Activated CD4-positive, alpha-beta T cell treated with anti-CD3 and anti-CD28 coated beads, Interleukin-2, amount 50 U/mL, for 24 hours (primary cell): ENCODE measurements around the gene BIRC5.
"Not testable (repeated sequence)": the region's sequence is repeated elsewhere in the genome, so short reads cannot be mapped to it uniquely, and the experiment has no call there.

ENCODE experiments used
- DNase-seq, 2 donors: peaks; one replicate each; pipeline ENCODE4 v3.0.0-alpha.2; 2020; ENCODE audit warnings: low read depth in 1 of 2, low spot score in 1 of 2

BIRC5 gene

GRCh38 chr17:78224231-78225087, 10.4 kb downstream of the BIRC5 start:
- no peak for DNase-seq

GRCh38 chr17:78225088-78225865, 11.2 kb downstream of the BIRC5 start:
- no peak for DNase-seq

- DNase-seq = no peak
Observed at GRCh38 chr17:78226055-78226758, 12.2 kb downstream of the BIRC5 start.

GRCh38 chr17:78226759-78227454, 12.9 kb downstream of the BIRC5 start:
- no peak for DNase-seq

GRCh38 chr17:78227455-78227916, 13.4 kb downstream of the BIRC5 start:
- DNase-seq = no peak

- no peak for DNase-seq
Observed at GRCh38 chr17:78228176-78228575, 14.1 kb downstream of the BIRC5 start.

GRCh38 chr17:78230252-78230962, 16.4 kb downstream of the BIRC5 start:
- no peak for DNase-seq

- no peak for DNase-seq
Observed at GRCh38 chr17:78230996-78231935, 17.2 kb downstream of the BIRC5 start, which contains the start of gene TMEM235. Gene TMEM235, plus strand, starts transcription at chr17:78231631. Its CDS starts 393 bp downstream, at chr17:78232024.

- no peak for DNase-seq
Observed at GRCh38 chr17:78231991-78232858, 18.2 kb downstream of the BIRC5 start.

- DNase-seq = no peak
Observed at GRCh38 chr17:78232859-78233173, 18.8 kb downstream of the BIRC5 start.

- DNase-seq = no peak
Observed at GRCh38 chr17:78233678-78234077, 19.6 kb downstream of the BIRC5 start.

GRCh38 chr17:78234261-78234865, 20.3 kb downstream of the BIRC5 start:
- DNase-seq = no peak

- not testable (repeated sequence) for DNase-seq
Observed at GRCh38 chr17:78235022-78235421, 21.0 kb downstream of the BIRC5 start.

- DNase-seq = no peak
Observed at GRCh38 chr17:78235885-78236284, 21.8 kb downstream of the BIRC5 start.

GRCh38 chr17:78236362-78237127, 22.5 kb downstream of the BIRC5 start:
- DNase-seq = no peak

GRCh38 chr17:78237401-78238012, 23.5 kb downstream of the BIRC5 start:
- no peak for DNase-seq
